Fibroblast of skin of right quadriceps (primary cell): ENCODE measurements around the gene VAT1L.

Experiments used
- DNase-seq: peaks from one replicate; pipeline ENCODE4 v3.0.0-alpha.2; 2013

VAT1L gene

GRCh38 chr16:77874347-77874746, 86.0 kb downstream of the VAT1L start:
- DNase-seq = no peak

GRCh38 chr16:77876776-77877175, 88.4 kb downstream of the VAT1L start:
- no peak for DNase-seq

- DNase-seq = peak; percentile 82
These were observed 89.5 kb downstream of the VAT1L start for GRCh38 chr16:77877712-77878347.

GRCh38 chr16:77881355-77882030, 93.1 kb downstream of the VAT1L start:
- no peak for DNase-seq

- peak; percentile 67 for DNase-seq
These were observed 94.0 kb downstream of the VAT1L start for GRCh38 chr16:77882358-77882757.

- peak; percentile 56 for DNase-seq
These were observed 97.4 kb downstream of the VAT1L start for GRCh38 chr16:77885571-77886295.

- no peak for DNase-seq
These were observed 100.5 kb downstream of the VAT1L start for GRCh38 chr16:77888871-77889270.

GRCh38 chr16:77890075-77890474, 101.7 kb downstream of the VAT1L start:
- DNase-seq = no peak

- no peak for DNase-seq
These were observed 105.8 kb downstream of the VAT1L start for GRCh38 chr16:77894162-77894561.

- no peak for DNase-seq
These were observed 107.6 kb downstream of the VAT1L start for GRCh38 chr16:77895962-77896361.

GRCh38 chr16:77896415-77897128, 108.2 kb downstream of the VAT1L start:
- DNase-seq = peak; percentile 44

- peak; percentile 85 for DNase-seq
These were observed 108.7 kb downstream of the VAT1L start for GRCh38 chr16:77897129-77897437.

- DNase-seq = peak; percentile 48
These were observed 109.7 kb downstream of the VAT1L start for GRCh38 chr16:77897831-77898605.

- peak; percentile 88 for DNase-seq
These were observed 110.4 kb downstream of the VAT1L start for GRCh38 chr16:77898671-77899211.

- DNase-seq = peak; percentile 18
These were observed 111.1 kb downstream of the VAT1L start for GRCh38 chr16:77899416-77899815.

GRCh38 chr16:77905374-77905920, 117.1 kb downstream of the VAT1L start:
- no peak for DNase-seq

- DNase-seq = no peak
These were observed 121.7 kb downstream of the VAT1L start for GRCh38 chr16:77910021-77910420.

- DNase-seq = no peak
These were observed 124.3 kb downstream of the VAT1L start for GRCh38 chr16:77912617-77913016.

GRCh38 chr16:77913738-77914253, 125.4 kb downstream of the VAT1L start:
- no peak for DNase-seq

- no peak for DNase-seq
These were observed 127.7 kb downstream of the VAT1L start for GRCh38 chr16:77916111-77916510.

- no peak for DNase-seq
These were observed 129.6 kb downstream of the VAT1L start for GRCh38 chr16:77917971-77918370.
